PC-3 (cell line): ENCODE measurements around the gene RAB44.

Source experiments
- EZH2 ChIP-seq: fragments of 300-600 bp; sonication (generic); IDR thresholded peaks from one replicate; pipeline ENCODE4 v1.6.1; 2017; ENCODE audit warnings: antibody characterized with exemption, mild to moderate bottlenecking, low read length; ENCODE audit not compliant: unreplicated experiment
- EZH2phosphoT487 ChIP-seq: fragments of 300-600 bp; sonication (generic); IDR thresholded peaks from 2 replicates; pipeline ENCODE4 v1.6.1; 2018; ENCODE audit warnings: mild to moderate bottlenecking, antibody characterized with exemption, low read length, borderline replicate concordance
- TF ChIP-seq, protein P1 (sequence below): fragments of 300-600 bp; sonication (generic); conservative IDR thresholded peaks from 2 replicates; pipeline ENCODE4 v1.5.1; 2017; ENCODE audit warnings: antibody characterized with exemption, low read depth, mild to moderate bottlenecking, low read length

GRCh38 chr6:36722365-36722764 is 24.7 kb downstream of the RAB44 start:
- TF ChIP-seq, protein P1, sequence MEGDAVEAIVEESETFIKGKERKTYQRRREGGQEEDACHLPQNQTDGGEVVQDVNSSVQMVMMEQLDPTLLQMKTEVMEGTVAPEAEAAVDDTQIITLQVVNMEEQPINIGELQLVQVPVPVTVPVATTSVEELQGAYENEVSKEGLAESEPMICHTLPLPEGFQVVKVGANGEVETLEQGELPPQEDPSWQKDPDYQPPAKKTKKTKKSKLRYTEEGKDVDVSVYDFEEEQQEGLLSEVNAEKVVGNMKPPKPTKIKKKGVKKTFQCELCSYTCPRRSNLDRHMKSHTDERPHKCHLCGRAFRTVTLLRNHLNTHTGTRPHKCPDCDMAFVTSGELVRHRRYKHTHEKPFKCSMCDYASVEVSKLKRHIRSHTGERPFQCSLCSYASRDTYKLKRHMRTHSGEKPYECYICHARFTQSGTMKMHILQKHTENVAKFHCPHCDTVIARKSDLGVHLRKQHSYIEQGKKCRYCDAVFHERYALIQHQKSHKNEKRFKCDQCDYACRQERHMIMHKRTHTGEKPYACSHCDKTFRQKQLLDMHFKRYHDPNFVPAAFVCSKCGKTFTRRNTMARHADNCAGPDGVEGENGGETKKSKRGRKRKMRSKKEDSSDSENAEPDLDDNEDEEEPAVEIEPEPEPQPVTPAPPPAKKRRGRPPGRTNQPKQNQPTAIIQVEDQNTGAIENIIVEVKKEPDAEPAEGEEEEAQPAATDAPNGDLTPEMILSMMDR: no peak
- TF ChIP-seq EZH2: no peak
- no peak for TF ChIP-seq EZH2phosphoT487
